ENCODE results near the gene IL22.

Gene IL22

GRCh38 chr12:68225576-68226476, 27.6 kb downstream of the IL22 start, which contains the start of gene IL26:
Gene IL26 (minus strand): TSS chr12:68225810. CDS start chr12:68225756, 54 bp downstream.
- Histone ChIP-seq H3K4me1 (ENCODE audit: control insufficient read depth, insufficient read depth, low read length) (no peaks in the 10 kb centered on the region), H3K9me3 (ENCODE audit: control insufficient read depth, insufficient read depth, low read depth, low read length) (no peaks in the 10 kb centered on the region), H3K36me3 (ENCODE audit: control insufficient read depth in 2 of 2, insufficient read depth in 1 of 2, low read length in 2 of 2) (no peaks in the 10 kb centered on the region), H3K27ac (ENCODE audit: extremely low read depth, low read depth, low read length) (no peak within 1 kb of the TSS), H3K4me3 (ENCODE audit: low read depth, low read length) (no peak within 1 kb of the TSS)
- ChIA-PET POLR2A (no interaction called here), CTCF (interaction anchor here (0.6 to 5.1 kb wide), 5 partner anchors 11 to 811 kb away, joined by 3 to 89 read pairs (median 4); no protein-coding TSS in a partner anchor)
- TF ChIP-seq ZNF529 (tag by site-specific recombination; IDR thresholded peaks at IDR 0.05; ENCODE audit: insufficient replicate concordance) (peak; percentile 96), ZNF704 (tag by site-specific recombination; IDR thresholded peaks at IDR 0.05) (no peak), SP3 (tag by site-specific recombination; IDR thresholded peaks at IDR 0.05) (no peak)

DNA sequence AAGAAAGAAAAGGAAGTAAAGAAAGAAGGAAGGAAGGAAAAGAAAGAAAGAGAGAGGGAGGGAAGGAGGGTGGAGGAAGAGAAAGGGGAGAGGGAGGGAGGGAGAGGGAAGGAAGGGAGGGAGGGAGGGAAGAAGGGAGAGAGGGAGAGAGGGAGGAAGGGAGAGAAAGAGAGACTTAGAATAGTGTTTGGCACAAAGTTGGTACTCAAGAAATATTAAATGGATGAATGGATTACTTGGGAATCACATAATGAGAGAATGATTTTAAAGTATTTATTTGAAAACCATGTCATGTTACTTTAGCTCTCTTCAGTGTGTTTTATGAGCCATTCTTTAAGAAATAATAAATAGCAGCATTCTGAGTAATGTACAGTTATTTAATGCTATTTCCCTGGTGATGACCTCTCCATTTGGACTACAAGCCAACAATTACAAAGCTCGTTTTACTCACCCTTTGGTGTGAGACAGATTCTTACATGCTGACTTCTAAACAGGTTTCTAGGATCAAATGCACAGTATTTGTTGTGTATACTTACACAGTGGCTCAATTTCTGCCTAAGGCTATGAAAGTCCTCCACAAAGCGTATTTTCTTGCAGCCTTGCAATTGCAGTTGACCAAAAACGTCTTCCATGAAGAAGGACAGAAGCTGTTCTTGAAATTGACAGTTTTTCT, 28.7 kb downstream of the IL22 start:
- no peaks in the 10 kb centered on the region for H3K9me3 ChIP-seq (ENCODE audit: control insufficient read depth, insufficient read depth, low read depth, low read length)
- no peaks in the 10 kb centered on the region for H3K4me1 ChIP-seq (ENCODE audit: control insufficient read depth, insufficient read depth, low read length)
- H3K4me3 ChIP-seq (ENCODE audit: low read depth, low read length): no peak overlapping the region
- ChIA-PET POLR2A (no interaction called here), CTCF (interaction anchor here (0.6 to 5.1 kb wide), 9 partner anchors 7 to 603 kb away, joined by 3 to 89 read pairs (median 7); no protein-coding TSS in a partner anchor)
- no peaks in the 10 kb centered on the region for H3K36me3 ChIP-seq (ENCODE audit: control insufficient read depth in 2 of 2, insufficient read depth in 1 of 2, low read length in 2 of 2)
- TF ChIP-seq SP2 (tag by site-specific recombination; IDR thresholded peaks at IDR 0.05) (no peak), ZNF658 (tag by site-specific recombination; IDR thresholded peaks at IDR 0.05) (no peak), PRDM6 (tag by site-specific recombination; IDR thresholded peaks at IDR 0.05) (no peak), ZNF670 (tag by site-specific recombination; IDR thresholded peaks at IDR 0.05; ENCODE audit: low read depth) (no peak), ZNF350 (tag by site-specific recombination; IDR thresholded peaks at IDR 0.05) (no peak), ZBTB21 (tag by site-specific recombination; IDR thresholded peaks at IDR 0.05) (no peak), ZNF768 (tag by site-specific recombination; IDR thresholded peaks at IDR 0.05) (no peak), ZNF626 (tag by site-specific recombination; IDR thresholded peaks at IDR 0.05) (no peak), ZNF514 (tag by site-specific recombination; IDR thresholded peaks at IDR 0.05) (no peak), ZNF114 (tag by site-specific recombination; IDR thresholded peaks at IDR 0.05) (no peak), ZNF791 (tag by site-specific recombination; IDR thresholded peaks at IDR 0.05) (no peak), MEIS1 (CRISPR knock-in tag; IDR thresholded peaks at IDR 0.05; ENCODE audit: borderline replicate concordance) (no peak), ZNF138 (tag by site-specific recombination; IDR thresholded peaks at IDR 0.05; ENCODE audit: borderline replicate concordance) (no peak), ZNF394 (tag by site-specific recombination; IDR thresholded peaks at IDR 0.05; ENCODE audit: borderline replicate concordance) (no peak)
- TF ChIP-seq, protein P1, sequence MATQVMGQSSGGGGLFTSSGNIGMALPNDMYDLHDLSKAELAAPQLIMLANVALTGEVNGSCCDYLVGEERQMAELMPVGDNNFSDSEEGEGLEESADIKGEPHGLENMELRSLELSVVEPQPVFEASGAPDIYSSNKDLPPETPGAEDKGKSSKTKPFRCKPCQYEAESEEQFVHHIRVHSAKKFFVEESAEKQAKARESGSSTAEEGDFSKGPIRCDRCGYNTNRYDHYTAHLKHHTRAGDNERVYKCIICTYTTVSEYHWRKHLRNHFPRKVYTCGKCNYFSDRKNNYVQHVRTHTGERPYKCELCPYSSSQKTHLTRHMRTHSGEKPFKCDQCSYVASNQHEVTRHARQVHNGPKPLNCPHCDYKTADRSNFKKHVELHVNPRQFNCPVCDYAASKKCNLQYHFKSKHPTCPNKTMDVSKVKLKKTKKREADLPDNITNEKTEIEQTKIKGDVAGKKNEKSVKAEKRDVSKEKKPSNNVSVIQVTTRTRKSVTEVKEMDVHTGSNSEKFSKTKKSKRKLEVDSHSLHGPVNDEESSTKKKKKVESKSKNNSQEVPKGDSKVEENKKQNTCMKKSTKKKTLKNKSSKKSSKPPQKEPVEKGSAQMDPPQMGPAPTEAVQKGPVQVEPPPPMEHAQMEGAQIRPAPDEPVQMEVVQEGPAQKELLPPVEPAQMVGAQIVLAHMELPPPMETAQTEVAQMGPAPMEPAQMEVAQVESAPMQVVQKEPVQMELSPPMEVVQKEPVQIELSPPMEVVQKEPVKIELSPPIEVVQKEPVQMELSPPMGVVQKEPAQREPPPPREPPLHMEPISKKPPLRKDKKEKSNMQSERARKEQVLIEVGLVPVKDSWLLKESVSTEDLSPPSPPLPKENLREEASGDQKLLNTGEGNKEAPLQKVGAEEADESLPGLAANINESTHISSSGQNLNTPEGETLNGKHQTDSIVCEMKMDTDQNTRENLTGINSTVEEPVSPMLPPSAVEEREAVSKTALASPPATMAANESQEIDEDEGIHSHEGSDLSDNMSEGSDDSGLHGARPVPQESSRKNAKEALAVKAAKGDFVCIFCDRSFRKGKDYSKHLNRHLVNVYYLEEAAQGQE (tag by site-specific recombination; IDR thresholded peaks at IDR 0.05): no peak
- TF ChIP-seq, protein P2, sequence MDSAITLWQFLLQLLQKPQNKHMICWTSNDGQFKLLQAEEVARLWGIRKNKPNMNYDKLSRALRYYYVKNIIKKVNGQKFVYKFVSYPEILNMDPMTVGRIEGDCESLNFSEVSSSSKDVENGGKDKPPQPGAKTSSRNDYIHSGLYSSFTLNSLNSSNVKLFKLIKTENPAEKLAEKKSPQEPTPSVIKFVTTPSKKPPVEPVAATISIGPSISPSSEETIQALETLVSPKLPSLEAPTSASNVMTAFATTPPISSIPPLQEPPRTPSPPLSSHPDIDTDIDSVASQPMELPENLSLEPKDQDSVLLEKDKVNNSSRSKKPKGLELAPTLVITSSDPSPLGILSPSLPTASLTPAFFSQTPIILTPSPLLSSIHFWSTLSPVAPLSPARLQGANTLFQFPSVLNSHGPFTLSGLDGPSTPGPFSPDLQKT (IDR thresholded peaks at IDR 0.05; ENCODE audit: borderline replicate concordance, low read depth, low read length): no peak
- TF ChIP-seq, protein P3, sequence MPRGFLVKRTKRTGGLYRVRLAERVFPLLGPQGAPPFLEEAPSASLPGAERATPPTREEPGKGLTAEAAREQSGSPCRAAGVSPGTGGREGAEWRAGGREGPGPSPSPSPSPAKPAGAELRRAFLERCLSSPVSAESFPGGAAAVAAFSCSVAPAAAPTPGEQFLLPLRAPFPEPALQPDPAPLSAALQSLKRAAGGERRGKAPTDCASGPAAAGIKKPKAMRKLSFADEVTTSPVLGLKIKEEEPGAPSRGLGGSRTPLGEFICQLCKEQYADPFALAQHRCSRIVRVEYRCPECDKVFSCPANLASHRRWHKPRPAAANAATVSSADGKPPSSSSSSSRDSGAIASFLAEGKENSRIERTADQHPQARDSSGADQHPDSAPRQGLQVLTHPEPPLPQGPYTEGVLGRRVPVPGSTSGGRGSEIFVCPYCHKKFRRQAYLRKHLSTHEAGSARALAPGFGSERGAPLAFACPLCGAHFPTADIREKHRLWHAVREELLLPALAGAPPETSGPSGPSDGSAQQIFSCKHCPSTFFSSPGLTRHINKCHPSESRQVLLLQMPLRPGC (tag by site-specific recombination; IDR thresholded peaks at IDR 0.05): no peak
- no peak overlapping the region for H3K27ac ChIP-seq (ENCODE audit: extremely low read depth, low read depth, low read length)
